NCI-H460 (cell line): ENCODE data around the gene TMEM259. TPM values are rescaled to one million over a fixed set of nuclear protein-coding genes. Genes with fewer than 3 reads are reported as not detected.

Experiments
- DNase-seq: peaks from one replicate; pipeline ENCODE4 v3.0.0-alpha.2; 2016; ENCODE audit warnings: low read depth; ENCODE audit errors: extremely low read depth
- small RNA-seq, 2 experiments: library from RNA; depleted of rRNA; stranded (forward); fragments of <200 nt; gene quantifications; one replicate each; pipeline ENCODE3, GENCODE V24; 2014
- total RNA-seq: library from RNA; depleted of rRNA; stranded (reverse); fragments of >200 nt; shearing (Covaris generic); gene quantifications from 2 replicates; pipeline ENCODE4 v1.2.3, GENCODE V29; 2014; rRNA removed

The TMEM259 gene
- total RNA-seq, 1 experiment from 2014 or later, result 95.8 TPM

DNA sequence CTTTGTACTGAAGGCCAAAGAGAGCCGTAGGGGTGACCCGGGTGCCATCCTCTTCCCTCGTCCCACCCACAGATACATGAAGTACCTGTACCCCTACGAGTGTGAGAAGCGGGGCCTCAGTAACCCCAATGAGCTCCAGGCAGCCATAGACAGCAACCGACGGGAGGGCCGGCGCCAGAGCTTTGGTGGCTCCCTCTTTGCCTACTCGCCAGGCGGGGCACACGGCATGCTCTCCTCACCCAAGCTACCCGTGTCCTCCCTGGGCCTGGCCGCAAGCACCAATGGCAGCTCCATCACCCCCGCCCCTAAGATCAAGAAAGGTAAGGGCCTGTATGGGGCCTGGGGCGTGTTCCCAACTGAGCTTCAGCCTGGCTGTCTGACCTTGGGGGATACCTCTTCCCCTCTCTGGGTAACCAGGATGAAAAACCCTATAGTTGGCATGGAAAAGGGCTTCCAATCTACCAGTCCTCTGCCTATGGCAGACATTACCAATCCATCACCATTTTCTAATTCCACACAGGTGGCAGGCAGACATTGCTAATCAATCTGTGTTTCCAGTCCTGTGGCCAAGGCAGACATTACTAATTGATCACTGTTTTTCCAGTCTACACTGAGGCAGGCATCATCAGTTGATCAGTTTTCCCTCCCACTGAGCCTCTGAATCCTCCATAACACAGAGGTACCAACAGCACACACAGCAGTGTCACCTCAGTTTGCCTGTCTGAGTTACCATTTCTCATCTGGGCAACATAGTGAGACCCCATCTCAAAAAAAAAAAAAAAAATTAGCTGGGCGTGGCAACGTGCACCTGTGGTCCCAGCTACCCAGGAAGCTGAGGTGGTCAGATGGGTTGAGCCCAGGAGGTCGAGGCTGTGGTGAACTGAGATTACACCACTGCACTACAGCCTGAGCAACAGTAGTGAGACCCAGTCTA lies 55.9 kb downstream of the TMEM259 start:
- DNase-seq, result no peak

DNA sequence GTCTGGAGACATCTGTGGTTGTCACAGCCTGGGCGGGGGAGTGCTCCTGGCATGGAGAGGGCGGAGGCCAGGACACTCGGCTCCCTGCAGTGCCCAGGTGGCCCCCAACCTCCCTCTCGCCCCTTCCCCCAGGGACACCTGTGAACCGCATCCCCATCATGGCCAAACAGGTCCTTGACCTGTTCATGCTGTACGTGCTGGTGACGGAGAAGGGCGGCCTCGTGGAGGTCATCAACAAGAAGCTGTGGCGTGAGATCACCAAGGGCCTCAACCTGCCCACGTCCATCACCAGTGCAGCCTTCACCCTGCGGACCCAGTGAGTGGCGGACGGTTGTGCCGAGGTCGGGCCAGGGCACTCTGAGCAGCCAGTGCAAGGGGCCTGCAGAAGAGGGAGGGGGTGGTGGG lies 56.8 kb downstream of the TMEM259 start:
- DNase-seq, result no peak

DNA sequence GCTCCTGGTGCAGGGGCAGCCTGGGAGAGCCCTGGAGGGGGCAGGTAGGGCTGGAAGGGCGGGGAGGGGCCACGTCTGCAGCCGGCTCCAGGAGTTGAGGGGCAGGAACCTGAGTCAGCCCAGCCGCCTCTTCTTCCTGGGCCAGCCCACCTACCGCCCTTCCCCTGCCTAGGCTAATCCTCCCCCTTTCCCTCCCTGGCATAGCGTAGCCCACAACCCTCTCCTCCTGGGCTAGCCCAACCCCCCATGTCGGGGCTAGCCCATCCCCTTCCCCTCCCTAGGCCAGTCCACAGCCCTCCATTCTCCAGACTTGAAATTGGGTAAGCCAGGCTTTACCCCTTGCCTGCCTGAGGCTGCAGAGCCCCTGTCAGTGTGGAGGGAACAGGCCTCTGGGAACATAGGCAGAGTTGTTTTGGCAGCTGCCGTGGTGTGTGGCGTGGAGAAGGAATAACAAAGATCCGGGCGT lies 57.4 kb downstream of the TMEM259 start:
- DNase-seq, result no peak

DNA sequence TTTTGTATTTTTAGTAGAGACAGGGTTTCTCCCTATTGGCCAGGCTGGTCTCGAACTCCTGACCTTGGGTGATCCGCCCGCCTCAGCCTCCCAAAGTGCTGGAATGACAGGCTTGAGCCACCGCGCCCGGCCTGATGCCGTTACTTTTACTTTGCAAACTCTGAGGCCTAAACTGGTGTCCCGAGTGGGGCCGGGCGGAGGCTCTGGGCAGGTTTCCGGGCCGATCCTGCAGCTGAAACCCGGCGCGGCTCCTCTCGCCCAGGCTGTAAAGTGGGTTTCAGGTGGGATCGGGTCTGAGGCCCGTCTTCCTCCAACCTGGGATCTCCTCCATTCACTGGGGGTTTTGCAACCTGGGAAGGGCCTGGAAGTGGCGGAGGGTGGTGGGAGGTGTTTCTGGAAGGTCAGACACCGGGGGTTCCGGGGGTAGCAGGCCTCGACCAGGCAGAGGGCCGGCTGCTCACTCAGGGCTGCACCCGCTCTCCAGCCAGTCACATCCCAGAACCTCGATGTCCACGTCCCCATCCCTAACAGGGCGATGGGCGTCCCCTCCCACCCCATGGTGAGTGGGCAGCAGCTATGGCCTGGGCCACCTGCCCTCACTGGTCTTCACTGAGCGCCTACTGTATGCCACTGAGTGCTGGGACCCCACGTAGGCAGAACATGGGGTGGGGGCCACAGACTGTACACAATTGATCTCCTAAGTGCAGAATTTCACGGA lies 58.1 kb downstream of the TMEM259 start:
- DNase-seq, result no peak

DNA sequence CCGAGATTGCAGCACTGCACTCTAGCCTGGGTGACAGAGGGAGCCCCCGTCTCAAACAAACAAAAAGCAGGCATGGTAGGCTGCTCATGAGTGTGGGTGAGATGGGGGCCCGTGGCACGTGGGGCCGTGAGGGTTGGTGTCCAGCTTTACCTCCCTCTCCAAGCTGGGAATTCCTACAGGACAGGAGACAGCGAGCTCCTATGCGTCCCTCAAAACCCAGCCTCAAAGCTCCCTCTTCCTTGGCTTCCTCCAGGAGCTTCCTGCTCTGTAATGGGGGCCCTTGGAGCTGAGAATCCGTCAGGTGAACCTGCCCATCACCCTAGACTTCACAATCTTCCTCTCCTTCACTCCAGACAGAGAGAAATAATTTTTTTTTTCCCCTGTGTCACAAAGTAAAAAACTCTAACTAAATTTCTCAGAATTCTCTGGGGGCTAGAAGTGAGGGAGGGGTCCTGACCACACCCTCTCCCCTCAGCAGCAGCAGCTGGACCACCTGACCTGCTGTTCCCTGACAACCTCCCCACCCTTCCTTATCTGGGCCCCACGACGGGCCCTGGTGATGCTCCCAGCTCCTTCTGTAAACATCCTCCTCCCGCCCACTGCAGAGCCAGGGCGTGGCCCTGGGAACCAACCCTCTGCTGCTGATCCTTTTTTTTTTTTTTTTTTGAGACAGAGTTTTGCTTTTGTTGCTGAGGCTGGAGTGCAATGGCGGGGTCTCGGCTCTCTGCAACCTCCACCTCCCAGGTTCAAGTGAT lies 58.9 kb downstream of the TMEM259 start:
- no peak for DNase-seq

DNA sequence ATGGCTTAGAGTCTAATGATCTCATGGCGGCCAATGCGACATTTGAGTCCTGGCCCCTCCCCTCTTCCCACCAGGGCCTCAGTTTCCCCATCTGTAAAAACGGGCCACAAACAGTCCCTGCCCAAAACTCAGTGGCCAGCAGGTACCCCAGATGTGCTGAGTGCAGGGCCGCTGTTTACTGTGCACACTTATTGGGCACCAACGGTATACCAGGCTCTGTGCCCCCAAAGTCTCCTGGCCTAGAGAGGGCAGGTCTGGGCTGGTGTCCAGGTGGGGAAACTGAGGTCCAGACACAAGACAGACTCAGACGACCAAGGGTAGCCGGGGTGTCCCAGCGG lies 60.4 kb downstream of the TMEM259 start:
- DNase-seq, result no peak

DNA sequence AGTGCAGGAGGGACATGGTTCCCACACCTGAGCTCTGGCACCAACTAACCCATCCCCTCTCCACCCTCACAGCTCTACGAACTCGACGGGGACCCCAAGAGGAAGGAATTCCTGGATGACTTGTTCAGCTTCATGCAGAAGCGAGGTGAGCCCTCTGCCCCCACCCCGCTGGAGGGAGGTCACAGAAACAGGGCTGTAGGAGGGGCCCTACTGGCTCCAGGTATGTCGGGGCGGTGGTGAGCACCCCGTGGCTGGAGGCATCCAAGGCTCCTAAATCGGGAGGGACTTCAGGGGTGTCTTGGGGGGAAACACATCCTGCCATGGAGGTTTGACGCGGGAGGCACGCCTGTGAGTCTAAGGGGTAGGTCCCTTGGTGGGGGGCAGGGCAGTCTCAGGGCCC lies 60.9 kb downstream of the TMEM259 start:
- no peak for DNase-seq

Small RNA genes lying within 50 kb of the gene (small RNA-seq; reads per million reads assigned to genes)
- gene RNU6-2, result 0.35 to 1.2 reads per million in 2 experiments

Other genes starting within 250 kb of the TMEM259 start
- gene PTBP1, start 223.7 kb downstream of the TMEM259 start, total RNA-seq, result 236 and 249 TPM in 2 replicates
- 2.6 and 3.0 TPM in 2 replicates for gene PLPPR3, start 199.2 kb downstream of the TMEM259 start, total RNA-seq
- 0.35 TPM in 1 of 2 replicates, not detected in the other for gene AZU1, start 193.3 kb downstream of the TMEM259 start, total RNA-seq
- gene PRTN3, start 180.1 kb downstream of the TMEM259 start, total RNA-seq, result 0.50 and 1.4 TPM in 2 replicates
- 0.40 TPM in 1 of 2 replicates, not detected in the other for gene ELANE, start 168.8 kb downstream of the TMEM259 start, total RNA-seq
- gene CFD, start 161.5 kb downstream of the TMEM259 start, total RNA-seq, result 9.2 and 14.1 TPM in 2 replicates
- 10.3 and 12.3 TPM in 2 replicates for gene MED16, start 127.9 kb downstream of the TMEM259 start, total RNA-seq
- not detected in 2 replicates for gene RNU6-9, start 127.6 kb downstream of the TMEM259 start, total RNA-seq
- gene R3HDM4, start 107.9 kb downstream of the TMEM259 start, total RNA-seq, result 28.6 and 35.1 TPM in 2 replicates
- gene KISS1R, start 103.8 kb downstream of the TMEM259 start, total RNA-seq, result not detected in 2 replicates
- 4.9 and 5.4 TPM in 2 replicates for gene ARID3A, start 95.1 kb downstream of the TMEM259 start, total RNA-seq
- gene WDR18, start 36.8 kb downstream of the TMEM259 start, total RNA-seq, result 54.0 and 59.4 TPM in 2 replicates
- not detected in 2 replicates for gene GRIN3B, start 20.7 kb downstream of the TMEM259 start, total RNA-seq
- gene RNU6-2, start 399 bp upstream of the TMEM259 start, total RNA-seq, result not detected in 2 replicates
- 22.2 and 27.5 TPM in 2 replicates for gene CNN2, start 5.5 kb upstream of the TMEM259 start, total RNA-seq
- gene ABCA7, start 19.0 kb upstream of the TMEM259 start, total RNA-seq, result 14.0 and 20.0 TPM in 2 replicates
- 0.92 and 2.5 TPM in 2 replicates for gene ARHGAP45, start 46.0 kb upstream of the TMEM259 start, total RNA-seq
- gene POLR2E, start 74.3 kb upstream of the TMEM259 start, total RNA-seq, result 102 and 108 TPM in 2 replicates
- gene GPX4, start 82.9 kb upstream of the TMEM259 start, total RNA-seq, result 219 and 260 TPM in 2 replicates
- gene SBNO2, start 153.1 kb upstream of the TMEM259 start, total RNA-seq, result 27.7 and 28.0 TPM in 2 replicates
- 25.5 and 28.7 TPM in 2 replicates for gene STK11, start 184.7 kb upstream of the TMEM259 start, total RNA-seq
- gene CBARP, start 216.9 kb upstream of the TMEM259 start, total RNA-seq, result 1.8 and 3.1 TPM in 2 replicates
- 37.2 and 37.8 TPM in 2 replicates for gene ATP5F1D, start 220.6 kb upstream of the TMEM259 start, total RNA-seq
- gene MIDN, start 227.5 kb upstream of the TMEM259 start, total RNA-seq, result 16.5 and 21.4 TPM in 2 replicates
- gene CIRBP, start 248.2 kb upstream of the TMEM259 start, total RNA-seq, result 134 and 148 TPM in 2 replicates